Adrenal gland (tissue), 12 donors: ENCODE measurements around the gene CDH4. TPM values are rescaled to one million over a fixed set of nuclear protein-coding genes. Genes with fewer than 3 reads are reported as not detected.

ENCODE experiments used
- DNase-seq, 7 donors: peaks; one replicate each; pipeline ENCODE4 v3.0.0-alpha.2; 2019 to 2020
- H3K27ac ChIP-seq, 5 donors: fragments of 200-600 bp; sonication (generic) in 4 of 5; 1 replicate in 3 of 5; 2 replicates in 2 of 5; pipeline versions ENCODE4 v1.5.1 to v1.8.0; 2016 to 2020; ENCODE audit warnings: mild to moderate bottlenecking in 1 of 5
- H3K27me3 ChIP-seq: fragments of 200-600 bp; 2 replicates; pipeline ENCODE4 v1.8.0; 2021
- H3K36me3 ChIP-seq, 2 donors: fragments of 200-600 bp; replicated peaks in 1 of 2; 1 replicate in 1 of 2; 2 replicates in 1 of 2; pipeline versions ENCODE4 v1.5.1 to v1.8.0; 2018 to 2022
- H3K4me1 ChIP-seq, 2 donors: fragments of 200-600 bp; replicated peaks in 1 of 2; 1 replicate in 1 of 2; 2 replicates in 1 of 2; pipeline versions ENCODE4 v1.5.1 to v1.8.0; 2018 to 2021
- H3K4me3 ChIP-seq, 4 donors: fragments of 200-600 bp; sonication (generic) in 3 of 4; one replicate each; pipeline ENCODE4 v1.5.1; 2016 to 2018
- H3K9me3 ChIP-seq, 3 donors: fragments of 200-600 bp; sonication (generic) in 1 of 3; replicated peaks in 1 of 3; 1 replicate in 2 of 3; 2 replicates in 1 of 3; pipeline versions ENCODE4 v1.5.1 to v1.8.0; 2016 to 2021
- CTCF ChIP-seq, 6 experiments: fragments of 450-650 bp in 4 of 6; fragments of 200-600 bp in 2 of 6; sonication (generic) in 1 of 6; IDR thresholded peaks; 1 replicate in 5 of 6; 2 replicates in 1 of 6; pipeline versions ENCODE4 v1.5.1 to v1.8.0; 2016 to 2021; ENCODE audit warnings: antibody characterized with exemption in 6 of 6, mild to moderate bottlenecking in 2 of 6, moderate library complexity in 1 of 6
- POLR2A ChIP-seq, 2 donors: fragments of 450-650 bp; IDR thresholded peaks; one replicate each; pipeline ENCODE4 v1.6.1; 2017; ENCODE audit warnings: antibody characterized with exemption in 2 of 2, mild to moderate bottlenecking in 2 of 2, moderate library complexity in 1 of 2
- WGBS, 4 donors: extraction: QIAGEN DNeasy Blood & Tissue Kit in 2 of 4; methylation state at CpG; one replicate each; pipeline versions ENCODE4 v1.1.5 to v1.1.7; 2013 to 2017; 5-methylcytosine and 5-hydroxymethylcytosine counted together
- intact Hi-C, 2 donors: fragments of 100-400 bp; cut with DNase I; formaldehyde crosslinking; loops; one replicate each; pipeline versions ENCODE4 v1.14.1 to v1.15.0; 2022 to 2023
- polyA plus RNA-seq, 3 donors: library from polyadenylated mRNA; stranded (reverse); fragments of 200-250 nt in 2 of 3; fragments of 350-450 nt in 1 of 3; fragmentation: Illumina TruSeq in 1 of 3; extraction: RNeasy Lipid Tissue Mini Kit (QIAGEN cat#74804) in 1 of 3; gene quantifications; one replicate each; pipeline ENCODE4 v1.2.3, GENCODE V29; 2013 to 2014
- total RNA-seq, 9 donors: library from RNA; depleted of rRNA in 4 of 9; stranded (reverse); fragments of >200 nt in 4 of 9; fragments of 120-200 nt in 1 of 9; fragmentation: NEBNext Ultra II Directional in 1 of 9; extraction: Animal tissue kit (Norgen Biotek cat#: 25700) in 1 of 9; gene quantifications; one replicate each; pipeline versions ENCODE4 v1.1.0 to v1.2.4, GENCODE V29; 2013 to 2023
- donor health status: healthy with polysubstance abuse.
- donor health status: Bipolar disorder and iron deficiency.
- donor health status: DM: yes; HTN: yes; CAD: no.
- donor health status: DM: no; HTN: no; CAD: no.
- donor health status: DM: no; HTN: no; CAD: no.
- donor health status: DM: yes; HTN: yes; CAD: no.

The CDH4 gene
- total and polyA plus RNA-seq, 12 donors, result 0.08 to 0.53 (median 0.20) TPM; not detected in 3

GRCh38 chr20:61303675-61304074 lies 51.6 kb downstream of the CDH4 start:
- Histone ChIP-seq H3K9me3 (no peaks in the 10 kb centered on the region), H3K27me3 (no peaks in the 10 kb centered on the region), H3K27ac (no peak overlapping the region), H3K4me1 (no peaks in the 10 kb centered on the region), H3K4me3 (no peak overlapping the region), H3K36me3 (no peaks in the 10 kb centered on the region)
- DNase-seq, result no peak
- intact Hi-C loops, result no loop called here
- TF ChIP-seq POLR2A (IDR thresholded peaks at IDR 0.05) (no peak), CTCF (IDR thresholded peaks at IDR 0.05) (no peak)
- WGBS, 4 donors, result 61 to 76% (median 73%) methylated on average over 7 to 12 of the region's 12 CpGs

GRCh38 chr20:61304750-61305149 lies 52.7 kb downstream of the CDH4 start:
- 85 to 93% (median 91%) methylated on average over 8 of the region's 8 CpGs for WGBS, 4 donors
- H3K9me3 ChIP-seq, result no peaks in the 10 kb centered on the region
- no peak overlapping the region for H3K4me3 ChIP-seq
- H3K27ac ChIP-seq, result no peak overlapping the region
- no peaks in the 10 kb centered on the region for H3K36me3 ChIP-seq
- H3K27me3 ChIP-seq, result no peaks in the 10 kb centered on the region
- H3K4me1 ChIP-seq, result no peaks in the 10 kb centered on the region
- intact Hi-C loops, result no loop called here
- no peak for TF ChIP-seq CTCF (IDR thresholded peaks at IDR 0.05)
- TF ChIP-seq POLR2A (IDR thresholded peaks at IDR 0.05), result no peak
- no peak for DNase-seq

- no peaks in the 10 kb centered on the region for H3K4me1 ChIP-seq
- H3K36me3 ChIP-seq, result no peaks in the 10 kb centered on the region
- no peaks in the 10 kb centered on the region for H3K9me3 ChIP-seq
- WGBS, 4 donors, result 75 to 78% (median 77%) methylated on average over 10 of the region's 10 CpGs
- no peak overlapping the region for H3K27ac ChIP-seq
- no peak for TF ChIP-seq POLR2A (IDR thresholded peaks at IDR 0.05)
- no peak for TF ChIP-seq CTCF (IDR thresholded peaks at IDR 0.05)
- no peak overlapping the region for H3K4me3 ChIP-seq
- intact Hi-C loops, result no loop called here
- H3K27me3 ChIP-seq, result no peaks in the 10 kb centered on the region
- no peak for DNase-seq
These were observed 54.9 kb downstream of the CDH4 start for GRCh38 chr20:61306937-61307475.

- intact Hi-C loops, result no loop called here
- H3K27me3 ChIP-seq, result no peaks in the 10 kb centered on the region
- no peaks in the 10 kb centered on the region for H3K9me3 ChIP-seq
- TF ChIP-seq POLR2A (IDR thresholded peaks at IDR 0.05) (no peak), CTCF (IDR thresholded peaks at IDR 0.05) (no peak)
- no peak overlapping the region for H3K4me3 ChIP-seq
- H3K36me3 ChIP-seq, result no peaks in the 10 kb centered on the region
- H3K4me1 ChIP-seq, result no peaks in the 10 kb centered on the region
- DNase-seq, result no peak
- WGBS, 4 donors, result 48 to 63% (median 60%) methylated on average over 13 to 15 of the region's 15 CpGs
- H3K27ac ChIP-seq, result no peak overlapping the region
These were observed 55.8 kb downstream of the CDH4 start for GRCh38 chr20:61307686-61308476.
